IMR-90 (cell line): ENCODE measurements around the gene CCDC92. TPM values are rescaled to one million over a fixed set of nuclear protein-coding genes. Genes with fewer than 3 reads are reported as not detected.

ENCODE experiments used
- ATAC-seq: fragments of 200-7000 bp; cut with Tn5 transposase; 2 replicates; pipeline ENCODE4 v1.9.1; 2020; ENCODE audit warnings: low read depth, mild to moderate bottlenecking, moderate library complexity
- BruUV-seq: library from RNA; stranded (reverse); fragments of 400-500 nt; replicated peaks from 2 replicates; lab custom pipeline; 2021; lab: Mats Ljungman, UMichigan
- CTCF ChIA-PET: fragments of 300-600 bp; formaldehyde crosslinking; extraction: SDS; loops from one replicate; lab custom pipeline; 2021; ENCODE audit warnings: antibody characterized with exemption; lab: Yijun Ruan, JAX
- POLR2A ChIA-PET: fragments of 300-600 bp; sonication (Branson Sonifier 250); formaldehyde crosslinking; loops from one replicate; lab custom pipeline; 2022; ENCODE audit warnings: antibody characterized with exemption; ENCODE audit not compliant: unreplicated experiment; lab: Charles Lee
- DNase-seq: peaks from one replicate; pipeline ENCODE4 v3.0.0; 2013
- H2AFZ ChIP-seq: replicated peaks from 2 replicates; pipeline ENCODE3; 2013; ENCODE audit warnings: low read length, mild to moderate bottlenecking; ENCODE audit not compliant: poor library complexity
- H2AK5ac ChIP-seq: 2 replicates; pipeline ENCODE4 v1.6.1; 2013; ENCODE audit warnings: low read depth, low read length, inconsistent platforms
- H2AK9ac ChIP-seq: replicated peaks from 2 replicates; pipeline ENCODE3; 2013; ENCODE audit warnings: mild to moderate bottlenecking, low read depth, low read length, moderate library complexity; ENCODE audit not compliant: poor library complexity
- H2BK120ac ChIP-seq: 2 replicates; pipeline ENCODE4 v1.6.1; 2013; ENCODE audit warnings: low read depth, low read length, inconsistent platforms
- H2BK15ac ChIP-seq: 3 replicates; pipeline ENCODE4 v1.6.1; 2013; ENCODE audit warnings: low read depth, low read length, inconsistent platforms
- H2BK20ac ChIP-seq: 2 replicates; pipeline ENCODE4 v1.6.1; 2013; ENCODE audit warnings: low read depth, mild to moderate bottlenecking, inconsistent platforms, low read length, moderate library complexity
- H2BK5ac ChIP-seq: 2 replicates; pipeline ENCODE4 v1.6.1; 2013; ENCODE audit warnings: mild to moderate bottlenecking, low read depth, low read length, inconsistent platforms; ENCODE audit not compliant: poor library complexity, severe bottlenecking
- H3K14ac ChIP-seq: replicated peaks from 2 replicates; pipeline ENCODE4 v1.6.1; 2013; ENCODE audit warnings: low read depth, low read length, inconsistent platforms
- H3K18ac ChIP-seq: 2 replicates; pipeline ENCODE4 v1.6.1; 2013; ENCODE audit warnings: low read depth, low read length, control low read depth
- H3K23ac ChIP-seq: 2 replicates; pipeline ENCODE4 v1.6.1; 2013; ENCODE audit warnings: low read depth, low read length, inconsistent platforms
- H3K27ac ChIP-seq: 2 replicates; pipeline ENCODE4 v1.5.1; 2013; ENCODE audit warnings: mild to moderate bottlenecking, control low read depth, low read length; ENCODE audit not compliant: insufficient read depth
- H3K27me3 ChIP-seq: 2 replicates; pipeline ENCODE4 v1.6.1; 2013; ENCODE audit warnings: low read length; ENCODE audit not compliant: control insufficient read depth, insufficient read depth
- H3K36me3 ChIP-seq: 2 replicates; pipeline ENCODE4 v1.6.1; 2013; ENCODE audit warnings: low read length, mixed read lengths; ENCODE audit not compliant: control insufficient read depth, insufficient read depth
- H3K4ac ChIP-seq: 2 replicates; pipeline ENCODE4 v1.6.1; 2013; ENCODE audit warnings: low read depth, low read length, inconsistent platforms
- H3K4me1 ChIP-seq: 2 replicates; pipeline ENCODE4 v1.6.1; 2013; ENCODE audit warnings: low read length, mixed read lengths; ENCODE audit not compliant: control insufficient read depth, insufficient read depth
- H3K4me2 ChIP-seq: 2 replicates; pipeline ENCODE4 v1.6.1; 2013; ENCODE audit warnings: low read depth, mild to moderate bottlenecking, control low read depth, low read length, moderate library complexity
- H3K4me3 ChIP-seq: 2 replicates; pipeline ENCODE4 v1.5.1; 2013; ENCODE audit warnings: low read depth, mild to moderate bottlenecking, control low read depth, low read length, moderate library complexity; ENCODE audit not compliant: insufficient read depth
- H3K56ac ChIP-seq: 2 replicates; pipeline ENCODE4 v1.6.1; 2013; ENCODE audit warnings: low read length, inconsistent platforms; ENCODE audit not compliant: insufficient read depth; ENCODE audit errors: extremely low read depth
- H3K79me1 ChIP-seq, 2 experiments: 2 replicates each; pipeline ENCODE4 v1.6.1; 2013; ENCODE audit warnings: low read length in 2 of 2, inconsistent platforms in 1 of 2, low read depth in 1 of 2
- H3K9ac ChIP-seq: 2 replicates; pipeline ENCODE4 v1.6.1; 2013; ENCODE audit warnings: low read depth, low read length, control low read depth
- H3K9me1 ChIP-seq: 2 replicates; pipeline ENCODE4 v1.6.1; 2013; ENCODE audit warnings: low read length, inconsistent platforms; ENCODE audit not compliant: insufficient read depth
- H3K9me3 ChIP-seq: 2 replicates; pipeline ENCODE4 v1.6.1; 2013; ENCODE audit warnings: low read length; ENCODE audit not compliant: control insufficient read depth, insufficient read depth
- H4K20me1 ChIP-seq: 2 replicates; pipeline ENCODE4 v1.6.1; 2013; ENCODE audit warnings: low read length, inconsistent platforms; ENCODE audit not compliant: insufficient read depth
- H4K5ac ChIP-seq: 2 replicates; pipeline ENCODE4 v1.6.1; 2013; ENCODE audit warnings: mild to moderate bottlenecking, low read depth, low read length, control low read depth
- H4K8ac ChIP-seq, 2 experiments: 2 replicates each; pipeline ENCODE4 v1.6.1; 2013; ENCODE audit warnings: low read depth in 2 of 2, low read length in 2 of 2, control low read depth in 1 of 2, inconsistent platforms in 1 of 2
- H4K91ac ChIP-seq: 2 replicates; pipeline ENCODE4 v1.6.1; 2013; ENCODE audit warnings: low read depth, low read length, inconsistent platforms; ENCODE audit not compliant: insufficient read depth
- CHD1 ChIP-seq: IDR thresholded peaks from 2 replicates; pipeline ENCODE4 v1.6.1; 2012; ENCODE audit warnings: low read depth, low read length, improper control_type of control experiment
- FOS ChIP-seq: fragments of 150-350 bp; IDR thresholded peaks from 2 replicates; pipeline ENCODE4 v1.6.1; 2016; ENCODE audit warnings: low read depth, low read length
- MXI1 ChIP-seq: IDR thresholded peaks from 2 replicates; pipeline ENCODE4 v1.6.1; 2012; ENCODE audit warnings: low read depth, mild to moderate bottlenecking, low read length, moderate library complexity, borderline replicate concordance
- RCOR1 ChIP-seq: IDR thresholded peaks from 2 replicates; pipeline ENCODE4 v1.6.1; 2012; ENCODE audit warnings: mild to moderate bottlenecking, low read length, improper control_type of control experiment; ENCODE audit not compliant: insufficient replicate concordance
- WGBS, 2 experiments: methylation state at CpG; one replicate each; pipeline versions ENCODE4 v1.1.5 to v1.1.7; 2013; ENCODE audit warnings: missing lambda C conversion rate in 2 of 2; ENCODE audit not compliant: insufficient read length in 1 of 2; ENCODE audit errors: extremely low coverage in 2 of 2; 5-methylcytosine and 5-hydroxymethylcytosine counted together
- dilution Hi-C: fragments of 300-500 bp; cut with HindIII; formaldehyde crosslinking; loops from one replicate; pipeline ENCODE4 v1.14.3; 2018; ENCODE audit warnings: low sequenced_read_pairs; ENCODE audit not compliant: unreplicated experiment
- in situ Hi-C: fragments of 300-500 bp; cut with MboI; formaldehyde crosslinking; loops from 3 replicates; pipeline ENCODE4 v1.14.3; 2019; ENCODE audit warnings: low sequenced_read_pairs, inconsistent platforms, mixed read lengths
- intact Hi-C: fragments of 100-400 bp; cut with micrococcal nuclease; formaldehyde crosslinking; loops from 2 replicates; pipeline ENCODE4 v1.10.0; 2022
- polyA plus RNA-seq, 3 experiments: library from polyadenylated mRNA; depleted of rRNA; stranded (reverse); fragments of >200 nt; gene quantifications; 2 replicates each; pipeline ENCODE4 v1.2.3, GENCODE V29; 2012; ENCODE audit warnings: low replicate concordance in 1 of 3
- total RNA-seq: library from RNA; depleted of rRNA; stranded (reverse); fragments of >200 nt; gene quantifications from 2 replicates; pipeline ENCODE4 v1.2.3, GENCODE V29; 2012
- TF ChIP-seq, protein P1 (sequence below): fragments of 150-350 bp; IDR thresholded peaks from 2 replicates; pipeline ENCODE4 v1.6.1; 2017; ENCODE audit warnings: mild to moderate bottlenecking, antibody characterized with exemption, low read length, low read depth

Gene CCDC92
- total and polyA plus RNA-seq, 2 of the 4 experiments (the other 2 are of a cell fraction): 5.7 to 55.5 TPM

DNA sequence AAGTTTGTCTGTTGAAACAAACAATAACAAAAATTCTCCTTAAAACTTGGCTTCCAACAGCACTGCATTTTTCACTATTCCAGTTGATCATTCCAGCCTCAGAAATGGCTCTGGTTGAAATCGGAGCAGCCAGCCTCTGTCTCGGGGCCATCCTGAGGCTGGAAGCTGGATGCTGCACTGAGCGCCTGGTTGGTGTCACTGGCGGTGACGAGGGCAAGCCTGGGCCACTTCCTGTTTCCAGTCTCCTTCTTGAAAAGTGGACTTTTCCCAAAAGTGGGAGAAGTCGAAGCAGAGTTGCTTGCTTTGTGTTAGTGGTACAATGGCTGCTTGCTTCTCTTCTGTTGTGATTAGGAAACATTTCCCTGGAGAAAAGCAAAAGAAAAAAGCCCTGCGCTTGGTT, 48.7 kb downstream of the CCDC92 start:
- CTCF ChIA-PET: no interaction called here
- H2BK120ac ChIP-seq: no peak overlapping the region
- ATAC-seq (0 out of 2 replicates have a peak, but pooled peaks have one; percentile 30), DNase-seq (no peak)
- no peaks in the 10 kb centered on the region for H3K9me3 ChIP-seq
- POLR2A ChIA-PET: no interaction called here
- H2BK5ac ChIP-seq: no peak overlapping the region
- dilution Hi-C loops (no loop called here), intact Hi-C loops (no loop called here), in situ Hi-C loops (no loop called here)
- H4K5ac ChIP-seq: no peak overlapping the region
- H3K36me3 ChIP-seq: no peaks in the 10 kb centered on the region
- no peak overlapping the region for H4K91ac ChIP-seq
- H4K20me1 ChIP-seq: no peaks in the 10 kb centered on the region
- no peak overlapping the region for H3K9ac ChIP-seq
- no peak overlapping the region for H2AK9ac ChIP-seq
- H3K27ac ChIP-seq: no peak overlapping the region
- H3K4ac ChIP-seq: no peak overlapping the region
- H3K18ac ChIP-seq: no peak overlapping the region
- H3K23ac ChIP-seq: no peak overlapping the region
- H3K14ac ChIP-seq: no peak overlapping the region
- no peaks in the 10 kb centered on the region for H3K27me3 ChIP-seq
- H2AFZ ChIP-seq: no peak overlapping the region
- no peak overlapping the region for H2BK15ac ChIP-seq
- peaks cover 3% of the 10 kb centered on the region; the same call in 1 of the 2 replicates for H3K9me1 ChIP-seq
- no TSS peak for BruUV-seq
- H3K4me1 ChIP-seq: no peaks in the 10 kb centered on the region; the same call in 1 of the 2 replicates
- H2AK5ac ChIP-seq: no peak overlapping the region
- WGBS, 2 experiments: 40% methylated on average over 1 of the region's 7 CpGs; no CpG with 5 or more reads in 1 of the 2 experiments
- H3K56ac ChIP-seq: no peak overlapping the region
- no peak overlapping the region for H3K4me2 ChIP-seq
- no peak overlapping the region for H4K8ac ChIP-seq
- H3K4me3 ChIP-seq: no peak overlapping the region
- H3K79me1 ChIP-seq: no peaks in the 10 kb centered on the region
- no peak for TF ChIP-seq CHD1
- no peak for TF ChIP-seq FOS
- no peak for TF ChIP-seq RCOR1
- no peak for TF ChIP-seq MXI1
- TF ChIP-seq, protein P1, sequence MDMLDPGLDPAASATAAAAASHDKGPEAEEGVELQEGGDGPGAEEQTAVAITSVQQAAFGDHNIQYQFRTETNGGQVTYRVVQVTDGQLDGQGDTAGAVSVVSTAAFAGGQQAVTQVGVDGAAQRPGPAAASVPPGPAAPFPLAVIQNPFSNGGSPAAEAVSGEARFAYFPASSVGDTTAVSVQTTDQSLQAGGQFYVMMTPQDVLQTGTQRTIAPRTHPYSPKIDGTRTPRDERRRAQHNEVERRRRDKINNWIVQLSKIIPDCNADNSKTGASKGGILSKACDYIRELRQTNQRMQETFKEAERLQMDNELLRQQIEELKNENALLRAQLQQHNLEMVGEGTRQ: no peak
- no peak overlapping the region for H2BK20ac ChIP-seq
